ENCODE data around the gene SDSL. TPM values are rescaled to one million over a fixed set of nuclear protein-coding genes. Genes with fewer than 3 reads are reported as not detected.

The SDSL gene
- total RNA-seq, 1 experiment from 2014 or later: 0.52 TPM

DNA sequence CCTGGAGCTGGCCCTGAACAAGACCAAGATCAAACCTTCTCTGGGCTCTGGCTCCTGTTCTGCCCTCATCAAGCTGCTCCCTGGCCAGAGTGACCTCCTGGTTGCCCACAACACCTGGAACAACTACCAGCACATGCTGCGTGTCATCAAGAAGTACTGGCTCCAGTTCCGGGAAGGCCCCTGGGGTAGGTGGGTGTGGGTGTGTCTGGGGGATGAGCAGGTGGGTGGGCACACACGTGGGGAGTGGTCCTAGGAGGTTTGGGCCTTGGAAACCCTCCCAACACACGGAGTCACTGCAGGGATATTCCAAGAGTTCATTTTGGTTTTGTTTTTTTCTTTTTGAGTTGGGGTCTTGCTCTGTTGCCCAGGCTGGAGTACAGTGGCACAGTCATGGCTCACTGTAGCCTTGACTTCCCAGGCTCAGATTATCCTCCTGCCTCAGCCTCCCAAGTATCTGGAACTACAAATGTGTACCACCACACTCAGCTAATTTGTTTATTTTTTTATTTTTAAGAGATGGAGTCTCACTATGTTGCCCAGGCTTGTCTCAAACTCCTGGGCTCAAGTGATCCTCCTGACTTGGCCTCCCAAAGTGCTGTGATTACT lies 47.3 kb upstream of the SDSL start:
- no peaks in the 10 kb centered on the region for H3K4me1 Mint-ChIP-seq
- ATAC-seq (no peak), DNase-seq (ENCODE audit: low spot score) (no peak)
- no peak overlapping the region for H3K4me3 Mint-ChIP-seq
- CTCF ChIA-PET: no interaction called here
- TF ChIP-seq FOXK1 (CRISPR knock-in tag; IDR thresholded peaks at IDR 0.05): no peak
- TF ChIP-seq ZNF121 (CRISPR knock-in tag; IDR thresholded peaks at IDR 0.05): peak; percentile 32; the same call in 1 of the 2 replicates
- TF ChIP-seq, protein P1, sequence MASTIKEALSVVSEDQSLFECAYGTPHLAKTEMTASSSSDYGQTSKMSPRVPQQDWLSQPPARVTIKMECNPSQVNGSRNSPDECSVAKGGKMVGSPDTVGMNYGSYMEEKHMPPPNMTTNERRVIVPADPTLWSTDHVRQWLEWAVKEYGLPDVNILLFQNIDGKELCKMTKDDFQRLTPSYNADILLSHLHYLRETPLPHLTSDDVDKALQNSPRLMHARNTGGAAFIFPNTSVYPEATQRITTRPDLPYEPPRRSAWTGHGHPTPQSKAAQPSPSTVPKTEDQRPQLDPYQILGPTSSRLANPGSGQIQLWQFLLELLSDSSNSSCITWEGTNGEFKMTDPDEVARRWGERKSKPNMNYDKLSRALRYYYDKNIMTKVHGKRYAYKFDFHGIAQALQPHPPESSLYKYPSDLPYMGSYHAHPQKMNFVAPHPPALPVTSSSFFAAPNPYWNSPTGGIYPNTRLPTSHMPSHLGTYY (CRISPR knock-in tag; IDR thresholded peaks at IDR 0.05): no peak
- no peak for TF ChIP-seq TEAD1 (CRISPR knock-in tag; IDR thresholded peaks at IDR 0.05)
- no peak for TF ChIP-seq IRF2 (CRISPR knock-in tag; IDR thresholded peaks at IDR 0.05; ENCODE audit: borderline replicate concordance, low read depth)
- TF ChIP-seq ZNF138 (CRISPR knock-in tag; conservative IDR thresholded peaks at IDR 0.05): no peak
- TF ChIP-seq NR2C2 (CRISPR knock-in tag; IDR thresholded peaks at IDR 0.05): no peak
- no peak for TF ChIP-seq SOX15 (CRISPR knock-in tag; IDR thresholded peaks at IDR 0.05)
- TF ChIP-seq, protein P2, sequence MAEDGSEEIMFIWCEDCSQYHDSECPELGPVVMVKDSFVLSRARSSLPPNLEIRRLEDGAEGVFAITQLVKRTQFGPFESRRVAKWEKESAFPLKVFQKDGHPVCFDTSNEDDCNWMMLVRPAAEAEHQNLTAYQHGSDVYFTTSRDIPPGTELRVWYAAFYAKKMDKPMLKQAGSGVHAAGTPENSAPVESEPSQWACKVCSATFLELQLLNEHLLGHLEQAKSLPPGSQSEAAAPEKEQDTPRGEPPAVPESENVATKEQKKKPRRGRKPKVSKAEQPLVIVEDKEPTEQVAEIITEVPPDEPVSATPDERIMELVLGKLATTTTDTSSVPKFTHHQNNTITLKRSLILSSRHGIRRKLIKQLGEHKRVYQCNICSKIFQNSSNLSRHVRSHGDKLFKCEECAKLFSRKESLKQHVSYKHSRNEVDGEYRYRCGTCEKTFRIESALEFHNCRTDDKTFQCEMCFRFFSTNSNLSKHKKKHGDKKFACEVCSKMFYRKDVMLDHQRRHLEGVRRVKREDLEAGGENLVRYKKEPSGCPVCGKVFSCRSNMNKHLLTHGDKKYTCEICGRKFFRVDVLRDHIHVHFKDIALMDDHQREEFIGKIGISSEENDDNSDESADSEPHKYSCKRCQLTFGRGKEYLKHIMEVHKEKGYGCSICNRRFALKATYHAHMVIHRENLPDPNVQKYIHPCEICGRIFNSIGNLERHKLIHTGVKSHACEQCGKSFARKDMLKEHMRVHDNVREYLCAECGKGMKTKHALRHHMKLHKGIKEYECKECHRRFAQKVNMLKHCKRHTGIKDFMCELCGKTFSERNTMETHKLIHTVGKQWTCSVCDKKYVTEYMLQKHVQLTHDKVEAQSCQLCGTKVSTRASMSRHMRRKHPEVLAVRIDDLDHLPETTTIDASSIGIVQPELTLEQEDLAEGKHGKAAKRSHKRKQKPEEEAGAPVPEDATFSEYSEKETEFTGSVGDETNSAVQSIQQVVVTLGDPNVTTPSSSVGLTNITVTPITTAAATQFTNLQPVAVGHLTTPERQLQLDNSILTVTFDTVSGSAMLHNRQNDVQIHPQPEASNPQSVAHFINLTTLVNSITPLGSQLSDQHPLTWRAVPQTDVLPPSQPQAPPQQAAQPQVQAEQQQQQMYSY (CRISPR knock-in tag; IDR thresholded peaks at IDR 0.05): peak; percentile 48; the same call in 1 of the 2 replicates
- TF ChIP-seq RORB (CRISPR knock-in tag; IDR thresholded peaks at IDR 0.05): no peak
- no peak overlapping the region for H3K27ac Mint-ChIP-seq
- POLR2A ChIA-PET: no interaction called here
- no peaks in the 10 kb centered on the region for H3K9me3 Mint-ChIP-seq
- peaks cover 21% of the 10 kb centered on the region for H3K36me3 Mint-ChIP-seq
- H3K27me3 Mint-ChIP-seq (ENCODE audit: low read depth): no peaks in the 10 kb centered on the region

DNA sequence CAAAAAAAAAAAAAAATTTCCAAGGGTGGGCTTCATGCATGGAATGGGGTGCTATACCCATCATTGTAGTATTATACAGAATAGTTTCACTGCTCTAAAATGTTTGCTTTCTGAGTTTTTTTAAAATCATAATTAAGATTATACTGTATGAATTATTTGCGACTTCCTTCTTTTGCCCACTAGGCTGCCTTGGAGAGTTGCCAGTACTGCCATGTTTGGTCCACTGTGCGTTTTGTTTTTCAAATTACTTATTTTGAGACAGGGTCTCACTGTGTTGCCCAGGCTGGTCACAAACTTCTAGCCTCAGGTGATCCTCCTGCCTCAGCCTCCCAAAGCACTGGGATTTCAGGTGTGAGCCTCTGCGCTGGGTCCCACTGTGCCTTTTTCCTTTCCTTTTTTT lies 43.9 kb upstream of the SDSL start:
- ATAC-seq (no peak), DNase-seq (ENCODE audit: low spot score) (no peak)
- Mint-ChIP-seq H3K36me3 (peaks cover 21% of the 10 kb centered on the region), H3K4me3 (no peak overlapping the region), H3K9me3 (no peaks in the 10 kb centered on the region), H3K27me3 (ENCODE audit: low read depth) (no peaks in the 10 kb centered on the region), H3K4me1 (no peaks in the 10 kb centered on the region; the same call in 1 of the 2 replicates), H3K27ac (no peak overlapping the region)
- CTCF ChIA-PET: interaction anchor here (0.7 to 2.3 kb wide), 2 partner anchors 47 to 505 kb away, joined by 5 to 7 read pairs; no protein-coding TSS in a partner anchor
- POLR2A ChIA-PET: no interaction called here
- TF ChIP-seq, protein P3, sequence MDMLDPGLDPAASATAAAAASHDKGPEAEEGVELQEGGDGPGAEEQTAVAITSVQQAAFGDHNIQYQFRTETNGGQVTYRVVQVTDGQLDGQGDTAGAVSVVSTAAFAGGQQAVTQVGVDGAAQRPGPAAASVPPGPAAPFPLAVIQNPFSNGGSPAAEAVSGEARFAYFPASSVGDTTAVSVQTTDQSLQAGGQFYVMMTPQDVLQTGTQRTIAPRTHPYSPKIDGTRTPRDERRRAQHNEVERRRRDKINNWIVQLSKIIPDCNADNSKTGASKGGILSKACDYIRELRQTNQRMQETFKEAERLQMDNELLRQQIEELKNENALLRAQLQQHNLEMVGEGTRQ (CRISPR knock-in tag; IDR thresholded peaks at IDR 0.05): no peak
- TF ChIP-seq JAZF1 (CRISPR knock-in tag; IDR thresholded peaks at IDR 0.05) (no peak), JUN (CRISPR knock-in tag; IDR thresholded peaks at IDR 0.05) (no peak), NR1H2 (CRISPR knock-in tag; IDR thresholded peaks at IDR 0.05) (no peak), ZNF416 (CRISPR knock-in tag; IDR thresholded peaks at IDR 0.05) (no peak), ZNF396 (CRISPR knock-in tag; IDR thresholded peaks at IDR 0.05; ENCODE audit: borderline replicate concordance) (no peak), ZNF423 (CRISPR knock-in tag; IDR thresholded peaks at IDR 0.05) (no peak)
- TF ChIP-seq, protein P4, sequence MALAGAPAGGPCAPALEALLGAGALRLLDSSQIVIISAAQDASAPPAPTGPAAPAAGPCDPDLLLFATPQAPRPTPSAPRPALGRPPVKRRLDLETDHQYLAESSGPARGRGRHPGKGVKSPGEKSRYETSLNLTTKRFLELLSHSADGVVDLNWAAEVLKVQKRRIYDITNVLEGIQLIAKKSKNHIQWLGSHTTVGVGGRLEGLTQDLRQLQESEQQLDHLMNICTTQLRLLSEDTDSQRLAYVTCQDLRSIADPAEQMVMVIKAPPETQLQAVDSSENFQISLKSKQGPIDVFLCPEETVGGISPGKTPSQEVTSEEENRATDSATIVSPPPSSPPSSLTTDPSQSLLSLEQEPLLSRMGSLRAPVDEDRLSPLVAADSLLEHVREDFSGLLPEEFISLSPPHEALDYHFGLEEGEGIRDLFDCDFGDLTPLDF (CRISPR knock-in tag; IDR thresholded peaks at IDR 0.05): no peak
- TF ChIP-seq, protein P5, sequence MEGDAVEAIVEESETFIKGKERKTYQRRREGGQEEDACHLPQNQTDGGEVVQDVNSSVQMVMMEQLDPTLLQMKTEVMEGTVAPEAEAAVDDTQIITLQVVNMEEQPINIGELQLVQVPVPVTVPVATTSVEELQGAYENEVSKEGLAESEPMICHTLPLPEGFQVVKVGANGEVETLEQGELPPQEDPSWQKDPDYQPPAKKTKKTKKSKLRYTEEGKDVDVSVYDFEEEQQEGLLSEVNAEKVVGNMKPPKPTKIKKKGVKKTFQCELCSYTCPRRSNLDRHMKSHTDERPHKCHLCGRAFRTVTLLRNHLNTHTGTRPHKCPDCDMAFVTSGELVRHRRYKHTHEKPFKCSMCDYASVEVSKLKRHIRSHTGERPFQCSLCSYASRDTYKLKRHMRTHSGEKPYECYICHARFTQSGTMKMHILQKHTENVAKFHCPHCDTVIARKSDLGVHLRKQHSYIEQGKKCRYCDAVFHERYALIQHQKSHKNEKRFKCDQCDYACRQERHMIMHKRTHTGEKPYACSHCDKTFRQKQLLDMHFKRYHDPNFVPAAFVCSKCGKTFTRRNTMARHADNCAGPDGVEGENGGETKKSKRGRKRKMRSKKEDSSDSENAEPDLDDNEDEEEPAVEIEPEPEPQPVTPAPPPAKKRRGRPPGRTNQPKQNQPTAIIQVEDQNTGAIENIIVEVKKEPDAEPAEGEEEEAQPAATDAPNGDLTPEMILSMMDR (IDR thresholded peaks at IDR 0.05): no peak
- TF ChIP-seq, protein P6, sequence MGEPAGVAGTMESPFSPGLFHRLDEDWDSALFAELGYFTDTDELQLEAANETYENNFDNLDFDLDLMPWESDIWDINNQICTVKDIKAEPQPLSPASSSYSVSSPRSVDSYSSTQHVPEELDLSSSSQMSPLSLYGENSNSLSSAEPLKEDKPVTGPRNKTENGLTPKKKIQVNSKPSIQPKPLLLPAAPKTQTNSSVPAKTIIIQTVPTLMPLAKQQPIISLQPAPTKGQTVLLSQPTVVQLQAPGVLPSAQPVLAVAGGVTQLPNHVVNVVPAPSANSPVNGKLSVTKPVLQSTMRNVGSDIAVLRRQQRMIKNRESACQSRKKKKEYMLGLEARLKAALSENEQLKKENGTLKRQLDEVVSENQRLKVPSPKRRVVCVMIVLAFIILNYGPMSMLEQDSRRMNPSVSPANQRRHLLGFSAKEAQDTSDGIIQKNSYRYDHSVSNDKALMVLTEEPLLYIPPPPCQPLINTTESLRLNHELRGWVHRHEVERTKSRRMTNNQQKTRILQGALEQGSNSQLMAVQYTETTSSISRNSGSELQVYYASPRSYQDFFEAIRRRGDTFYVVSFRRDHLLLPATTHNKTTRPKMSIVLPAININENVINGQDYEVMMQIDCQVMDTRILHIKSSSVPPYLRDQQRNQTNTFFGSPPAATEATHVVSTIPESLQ (CRISPR knock-in tag; IDR thresholded peaks at IDR 0.05): no peak
- TF ChIP-seq, protein P7, sequence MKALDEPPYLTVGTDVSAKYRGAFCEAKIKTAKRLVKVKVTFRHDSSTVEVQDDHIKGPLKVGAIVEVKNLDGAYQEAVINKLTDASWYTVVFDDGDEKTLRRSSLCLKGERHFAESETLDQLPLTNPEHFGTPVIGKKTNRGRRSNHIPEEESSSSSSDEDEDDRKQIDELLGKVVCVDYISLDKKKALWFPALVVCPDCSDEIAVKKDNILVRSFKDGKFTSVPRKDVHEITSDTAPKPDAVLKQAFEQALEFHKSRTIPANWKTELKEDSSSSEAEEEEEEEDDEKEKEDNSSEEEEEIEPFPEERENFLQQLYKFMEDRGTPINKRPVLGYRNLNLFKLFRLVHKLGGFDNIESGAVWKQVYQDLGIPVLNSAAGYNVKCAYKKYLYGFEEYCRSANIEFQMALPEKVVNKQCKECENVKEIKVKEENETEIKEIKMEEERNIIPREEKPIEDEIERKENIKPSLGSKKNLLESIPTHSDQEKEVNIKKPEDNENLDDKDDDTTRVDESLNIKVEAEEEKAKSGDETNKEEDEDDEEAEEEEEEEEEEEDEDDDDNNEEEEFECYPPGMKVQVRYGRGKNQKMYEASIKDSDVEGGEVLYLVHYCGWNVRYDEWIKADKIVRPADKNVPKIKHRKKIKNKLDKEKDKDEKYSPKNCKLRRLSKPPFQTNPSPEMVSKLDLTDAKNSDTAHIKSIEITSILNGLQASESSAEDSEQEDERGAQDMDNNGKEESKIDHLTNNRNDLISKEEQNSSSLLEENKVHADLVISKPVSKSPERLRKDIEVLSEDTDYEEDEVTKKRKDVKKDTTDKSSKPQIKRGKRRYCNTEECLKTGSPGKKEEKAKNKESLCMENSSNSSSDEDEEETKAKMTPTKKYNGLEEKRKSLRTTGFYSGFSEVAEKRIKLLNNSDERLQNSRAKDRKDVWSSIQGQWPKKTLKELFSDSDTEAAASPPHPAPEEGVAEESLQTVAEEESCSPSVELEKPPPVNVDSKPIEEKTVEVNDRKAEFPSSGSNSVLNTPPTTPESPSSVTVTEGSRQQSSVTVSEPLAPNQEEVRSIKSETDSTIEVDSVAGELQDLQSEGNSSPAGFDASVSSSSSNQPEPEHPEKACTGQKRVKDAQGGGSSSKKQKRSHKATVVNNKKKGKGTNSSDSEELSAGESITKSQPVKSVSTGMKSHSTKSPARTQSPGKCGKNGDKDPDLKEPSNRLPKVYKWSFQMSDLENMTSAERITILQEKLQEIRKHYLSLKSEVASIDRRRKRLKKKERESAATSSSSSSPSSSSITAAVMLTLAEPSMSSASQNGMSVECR (CRISPR knock-in tag; IDR thresholded peaks at IDR 0.05; ENCODE audit: borderline replicate concordance): no peak
